ENCODE measurements around the gene ABLIM1.
"Not testable (repeated sequence)": the region's sequence is repeated elsewhere in the genome, so short reads cannot be mapped to it uniquely, and the experiment has no call there.

The ABLIM1 gene

GRCh38 chr10:114658175-114658574 lies at the start of gene ABLIM1:
TSS of gene ABLIM1 (minus strand) at chr10:114658275. CDS start at chr10:114658200, 75 bp downstream.
- DNase-seq (ENCODE audit: low read depth), result no peak

GRCh38 chr10:114706458-114707055 lies 48.5 kb upstream of the ABLIM1 start:
- no peak for DNase-seq (ENCODE audit: low read depth)

GRCh38 chr10:114704679-114705078 lies 46.6 kb upstream of the ABLIM1 start:
- DNase-seq (ENCODE audit: low read depth), result no peak

GRCh38 chr10:114703377-114704107 lies 45.5 kb upstream of the ABLIM1 start:
- DNase-seq (ENCODE audit: low read depth), result no peak

GRCh38 chr10:114698271-114699061 lies 40.4 kb upstream of the ABLIM1 start:
- DNase-seq (ENCODE audit: low read depth), result no peak

- no peak for DNase-seq (ENCODE audit: low read depth)
These were observed 39.1 kb upstream of the ABLIM1 start for GRCh38 chr10:114697061-114697598.

GRCh38 chr10:114696301-114696700 lies 38.2 kb upstream of the ABLIM1 start:
- not testable (repeated sequence) for DNase-seq (ENCODE audit: low read depth)

- no peak for DNase-seq (ENCODE audit: low read depth)
These were observed 36.7 kb upstream of the ABLIM1 start for GRCh38 chr10:114694752-114695151.

- no peak for DNase-seq (ENCODE audit: low read depth)
These were observed 36.0 kb upstream of the ABLIM1 start for GRCh38 chr10:114694062-114694461.

GRCh38 chr10:114691442-114691941 lies 33.4 kb upstream of the ABLIM1 start:
- DNase-seq (ENCODE audit: low read depth), result no peak

- DNase-seq (ENCODE audit: low read depth), result no peak
These were observed 30.7 kb upstream of the ABLIM1 start for GRCh38 chr10:114688786-114689185.

GRCh38 chr10:114687459-114687858 lies 29.4 kb upstream of the ABLIM1 start:
- DNase-seq (ENCODE audit: low read depth), result no peak

- DNase-seq (ENCODE audit: low read depth), result no peak
These were observed 27.9 kb upstream of the ABLIM1 start for GRCh38 chr10:114686013-114686412.

GRCh38 chr10:114685456-114685855 lies 27.4 kb upstream of the ABLIM1 start:
- DNase-seq (ENCODE audit: low read depth), result no peak

- DNase-seq (ENCODE audit: low read depth), result no peak
These were observed 26.7 kb upstream of the ABLIM1 start for GRCh38 chr10:114684822-114685209.

- DNase-seq (ENCODE audit: low read depth), result no peak
These were observed 26.2 kb upstream of the ABLIM1 start for GRCh38 chr10:114684084-114684821.

GRCh38 chr10:114683593-114683992 lies 25.5 kb upstream of the ABLIM1 start:
- no peak for DNase-seq (ENCODE audit: low read depth)

GRCh38 chr10:114683162-114683561 lies 25.1 kb upstream of the ABLIM1 start:
- no peak for DNase-seq (ENCODE audit: low read depth)

- DNase-seq (ENCODE audit: low read depth), result no peak
These were observed 24.5 kb upstream of the ABLIM1 start for GRCh38 chr10:114682532-114682931.

- DNase-seq (ENCODE audit: low read depth), result no peak
These were observed 24.0 kb upstream of the ABLIM1 start for GRCh38 chr10:114682121-114682520.

GRCh38 chr10:114681542-114681941 lies 23.5 kb upstream of the ABLIM1 start:
- no peak for DNase-seq (ENCODE audit: low read depth)
